ENCODE measurements around the gene IL27RA.

DNA sequence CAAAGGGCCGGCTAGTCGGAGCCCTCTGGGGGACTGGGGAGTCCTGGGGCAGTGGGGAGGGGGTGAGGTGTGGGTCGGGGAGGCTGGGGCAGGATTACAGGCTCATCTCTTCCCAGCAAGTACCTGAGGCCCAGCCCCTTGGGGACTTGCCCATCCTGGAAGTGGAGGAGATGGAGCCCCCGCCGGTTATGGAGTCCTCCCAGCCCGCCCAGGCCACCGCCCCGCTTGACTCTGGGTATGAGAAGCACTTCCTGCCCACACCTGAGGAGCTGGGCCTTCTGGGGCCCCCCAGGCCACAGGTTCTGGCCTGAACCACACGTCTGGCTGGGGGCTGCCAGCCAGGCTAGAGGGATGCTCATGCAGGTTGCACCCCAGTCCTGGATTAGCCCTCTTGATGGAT lies 20.4 kb downstream of the IL27RA start:
- TF ChIP-seq, protein P1, sequence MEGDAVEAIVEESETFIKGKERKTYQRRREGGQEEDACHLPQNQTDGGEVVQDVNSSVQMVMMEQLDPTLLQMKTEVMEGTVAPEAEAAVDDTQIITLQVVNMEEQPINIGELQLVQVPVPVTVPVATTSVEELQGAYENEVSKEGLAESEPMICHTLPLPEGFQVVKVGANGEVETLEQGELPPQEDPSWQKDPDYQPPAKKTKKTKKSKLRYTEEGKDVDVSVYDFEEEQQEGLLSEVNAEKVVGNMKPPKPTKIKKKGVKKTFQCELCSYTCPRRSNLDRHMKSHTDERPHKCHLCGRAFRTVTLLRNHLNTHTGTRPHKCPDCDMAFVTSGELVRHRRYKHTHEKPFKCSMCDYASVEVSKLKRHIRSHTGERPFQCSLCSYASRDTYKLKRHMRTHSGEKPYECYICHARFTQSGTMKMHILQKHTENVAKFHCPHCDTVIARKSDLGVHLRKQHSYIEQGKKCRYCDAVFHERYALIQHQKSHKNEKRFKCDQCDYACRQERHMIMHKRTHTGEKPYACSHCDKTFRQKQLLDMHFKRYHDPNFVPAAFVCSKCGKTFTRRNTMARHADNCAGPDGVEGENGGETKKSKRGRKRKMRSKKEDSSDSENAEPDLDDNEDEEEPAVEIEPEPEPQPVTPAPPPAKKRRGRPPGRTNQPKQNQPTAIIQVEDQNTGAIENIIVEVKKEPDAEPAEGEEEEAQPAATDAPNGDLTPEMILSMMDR (IDR thresholded peaks at IDR 0.05): no peak
- TF ChIP-seq POLR2A (IDR thresholded peaks at IDR 0.05): no peak

Data from heart left ventricle (tissue), 13 donors.